Coronary artery (tissue), 2 donors: Measurements from ENCODE around the gene MACROD2.

Experiments used
- DNase-seq: peaks from one replicate; pipeline ENCODE4 v3.0.0-alpha.2; 2017; ENCODE audit warnings: low spot score
- H3K27ac ChIP-seq, 2 donors: fragments of 200-600 bp; sonication (generic); one replicate each; pipeline ENCODE4 v1.5.1; 2016 to 2019
- H3K4me3 ChIP-seq: fragments of 200-600 bp; sonication (generic); 2 replicates; pipeline ENCODE4 v1.5.1; 2016; ENCODE audit warnings: mild to moderate bottlenecking, moderate library complexity
- TF ChIP-seq, protein P1 (sequence below): fragments of 200-600 bp; sonication (generic); IDR thresholded peaks from one replicate; pipeline ENCODE4 v1.5.1; 2019; ENCODE audit warnings: antibody characterized with exemption

MACROD2 gene

DNA sequence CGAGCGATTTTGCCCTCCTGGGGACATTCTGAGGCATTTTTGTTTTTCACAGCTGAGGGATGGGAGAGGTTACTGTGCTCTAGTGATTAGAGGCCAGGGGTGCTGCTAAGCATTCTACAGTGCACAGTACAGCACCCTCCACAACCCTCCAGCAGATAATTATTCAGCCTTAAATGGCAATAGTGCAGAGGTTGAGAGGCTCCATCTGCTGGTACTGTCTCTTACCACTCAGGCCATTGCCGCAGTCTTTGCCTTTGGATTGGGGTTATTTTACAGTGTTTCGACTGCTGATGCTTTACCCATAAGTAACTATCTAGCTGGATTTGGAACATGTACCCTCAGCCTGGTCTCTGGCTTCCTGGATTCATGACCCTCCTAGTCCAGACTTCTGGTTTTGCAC lies 1872.6 kb downstream of the MACROD2 start:
- no peak for DNase-seq
- no peak overlapping the region for H3K4me3 ChIP-seq
- TF ChIP-seq, protein P1, sequence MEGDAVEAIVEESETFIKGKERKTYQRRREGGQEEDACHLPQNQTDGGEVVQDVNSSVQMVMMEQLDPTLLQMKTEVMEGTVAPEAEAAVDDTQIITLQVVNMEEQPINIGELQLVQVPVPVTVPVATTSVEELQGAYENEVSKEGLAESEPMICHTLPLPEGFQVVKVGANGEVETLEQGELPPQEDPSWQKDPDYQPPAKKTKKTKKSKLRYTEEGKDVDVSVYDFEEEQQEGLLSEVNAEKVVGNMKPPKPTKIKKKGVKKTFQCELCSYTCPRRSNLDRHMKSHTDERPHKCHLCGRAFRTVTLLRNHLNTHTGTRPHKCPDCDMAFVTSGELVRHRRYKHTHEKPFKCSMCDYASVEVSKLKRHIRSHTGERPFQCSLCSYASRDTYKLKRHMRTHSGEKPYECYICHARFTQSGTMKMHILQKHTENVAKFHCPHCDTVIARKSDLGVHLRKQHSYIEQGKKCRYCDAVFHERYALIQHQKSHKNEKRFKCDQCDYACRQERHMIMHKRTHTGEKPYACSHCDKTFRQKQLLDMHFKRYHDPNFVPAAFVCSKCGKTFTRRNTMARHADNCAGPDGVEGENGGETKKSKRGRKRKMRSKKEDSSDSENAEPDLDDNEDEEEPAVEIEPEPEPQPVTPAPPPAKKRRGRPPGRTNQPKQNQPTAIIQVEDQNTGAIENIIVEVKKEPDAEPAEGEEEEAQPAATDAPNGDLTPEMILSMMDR = no peak
- H3K27ac ChIP-seq = no peak overlapping the region

DNA sequence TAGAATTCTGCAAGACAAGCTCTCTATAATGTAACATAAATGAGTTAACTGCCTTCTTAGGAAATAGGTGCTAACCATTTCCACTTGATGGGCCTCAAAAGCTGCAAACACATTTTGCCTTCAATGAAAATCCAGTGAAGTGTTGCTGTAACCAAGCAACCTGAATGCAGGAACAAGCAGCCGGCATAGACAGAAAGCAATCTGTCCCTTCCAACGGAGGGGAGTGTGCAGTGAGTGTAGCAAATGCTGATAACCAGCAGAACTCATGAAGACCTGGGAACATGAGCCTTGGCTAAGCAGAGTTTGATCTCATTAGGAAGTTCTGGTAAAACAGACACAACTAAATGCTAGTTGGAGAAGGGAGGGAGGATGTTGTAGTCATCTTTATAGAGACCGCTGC lies 1880.1 kb downstream of the MACROD2 start:
- Histone ChIP-seq H3K27ac (no peak overlapping the region), H3K4me3 (no peak overlapping the region)
- DNase-seq = no peak
- TF ChIP-seq, protein P1 = no peak

DNA sequence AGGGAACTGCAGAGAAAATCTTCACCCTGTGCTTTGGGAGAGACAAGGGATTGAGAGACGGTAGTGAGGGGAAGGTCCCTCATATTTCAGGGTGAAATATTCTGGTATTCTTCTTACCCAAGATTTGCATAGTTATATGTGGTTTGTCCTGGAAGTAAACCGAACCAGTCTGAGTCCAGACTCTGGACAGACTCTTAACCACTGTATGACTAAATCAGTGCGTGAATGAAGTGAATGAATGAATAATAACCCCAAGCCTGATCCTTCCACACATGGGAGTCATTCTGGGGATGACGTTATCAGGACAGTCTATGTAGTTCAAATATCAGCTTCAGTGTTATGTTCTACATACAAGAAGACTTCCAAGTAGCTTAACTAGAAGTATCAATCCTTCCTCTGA lies 1887.2 kb downstream of the MACROD2 start:
- Histone ChIP-seq H3K27ac (no peak overlapping the region), H3K4me3 (no peak overlapping the region)
- TF ChIP-seq, protein P1 = no peak
- DNase-seq = no peak

DNA sequence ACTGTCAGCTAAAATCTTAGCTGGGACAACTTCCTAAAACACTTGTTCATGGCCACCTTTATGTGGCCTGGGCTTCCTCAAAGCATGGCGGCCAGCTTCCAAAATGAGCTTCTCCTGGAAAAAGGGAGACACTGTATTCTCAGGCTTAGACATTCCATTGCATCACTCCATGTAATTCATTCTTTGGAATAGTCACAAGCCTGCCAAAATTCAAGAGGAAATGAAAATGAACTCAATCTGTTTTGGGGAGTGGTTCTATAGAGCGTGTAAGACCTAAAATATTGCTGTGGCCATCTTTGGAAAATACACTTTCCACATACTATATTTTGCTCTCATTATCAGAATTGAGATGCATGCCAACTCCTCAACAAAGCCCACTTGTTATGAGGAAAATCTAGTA lies 1890.9 kb downstream of the MACROD2 start:
- Histone ChIP-seq H3K4me3 (no peak overlapping the region), H3K27ac (no peak overlapping the region)
- DNase-seq = no peak
- TF ChIP-seq, protein P1 = no peak

DNA sequence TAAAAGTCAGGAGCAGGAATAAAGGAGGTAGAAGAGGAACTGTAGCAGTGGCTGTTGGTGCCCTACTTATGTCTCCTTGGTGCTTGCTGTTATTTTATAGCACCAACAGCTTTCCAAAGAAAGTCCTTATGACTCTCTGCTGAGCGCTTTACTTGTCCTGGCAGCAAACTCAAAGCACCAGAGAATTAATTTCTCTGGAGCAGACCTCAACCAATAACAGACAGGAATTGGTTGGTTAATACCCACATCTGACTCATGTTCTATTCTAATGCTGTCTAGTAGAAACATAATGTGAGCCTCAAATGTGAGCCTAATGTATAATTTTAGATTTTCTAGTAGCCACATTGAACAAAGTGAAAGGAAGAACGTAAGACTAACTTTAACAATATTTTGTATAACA lies 1892.1 kb downstream of the MACROD2 start:
- DNase-seq = no peak
- TF ChIP-seq, protein P1 = no peak
- Histone ChIP-seq H3K27ac (no peak overlapping the region), H3K4me3 (no peak overlapping the region)

DNA sequence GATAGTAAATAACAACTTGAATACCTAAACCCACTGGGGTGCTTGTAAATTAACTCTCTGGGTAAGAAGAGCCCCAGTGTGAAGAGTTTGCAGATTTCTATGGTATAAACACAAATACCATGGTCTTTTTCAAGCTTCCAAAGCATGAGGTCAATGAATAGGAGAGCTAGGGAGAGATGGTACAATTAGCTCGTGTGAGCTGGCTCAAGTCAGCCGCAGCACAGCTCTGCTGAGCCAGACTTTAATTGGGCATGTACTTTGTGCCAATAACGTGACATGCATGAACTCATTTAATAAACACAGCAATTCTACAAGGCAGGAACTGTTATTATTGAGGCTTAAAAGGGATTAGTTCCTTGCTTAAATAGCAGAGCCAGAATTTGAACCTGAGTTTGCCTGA lies 1893.7 kb downstream of the MACROD2 start:
- TF ChIP-seq, protein P1 = no peak
- no peak for DNase-seq
- Histone ChIP-seq H3K4me3 (no peak overlapping the region), H3K27ac (no peak overlapping the region)

DNA sequence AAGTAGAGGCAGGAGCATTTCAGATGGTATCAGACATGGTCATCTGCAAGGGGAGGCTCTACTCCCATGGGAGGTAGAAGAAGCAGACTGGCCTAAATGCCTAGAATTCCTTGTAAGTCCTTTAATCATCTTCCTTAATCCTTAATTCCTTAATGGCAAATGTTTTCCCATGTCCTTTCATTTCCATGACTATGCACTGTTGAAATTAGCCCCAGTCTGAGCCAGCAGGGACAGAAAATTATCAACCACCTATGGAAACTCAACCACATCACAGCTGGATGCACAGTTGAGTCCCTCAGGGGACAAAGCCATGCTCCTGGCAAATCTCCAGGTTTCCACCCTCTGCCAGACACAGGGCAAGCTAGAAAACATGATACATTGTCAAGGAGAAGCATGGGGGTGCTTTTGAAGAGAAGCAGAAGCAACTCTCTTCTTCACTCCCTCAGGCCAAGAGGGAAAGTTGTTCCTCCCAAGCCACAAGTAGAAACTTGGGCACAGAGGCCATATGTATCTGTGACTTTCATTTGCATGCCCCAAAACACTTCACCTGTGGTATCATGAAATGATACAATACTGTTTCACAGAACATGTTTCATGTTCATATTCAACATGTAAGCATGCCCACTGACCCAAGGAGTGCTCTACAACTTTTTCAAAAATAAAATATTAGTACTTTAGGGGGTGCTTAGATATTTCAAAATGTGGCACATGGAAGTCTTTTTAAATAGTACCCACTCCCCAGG lies 1894.4 kb downstream of the MACROD2 start:
- Histone ChIP-seq H3K27ac (no peak overlapping the region), H3K4me3 (no peak overlapping the region)
- TF ChIP-seq, protein P1 = no peak
- no peak for DNase-seq
